GM19023 (cell line): ENCODE results near the gene TTC21A.
"Not testable (repeated sequence)": the region's sequence is repeated elsewhere in the genome, so short reads cannot be mapped to it uniquely, and the experiment has no call there.

Experiments
- ATAC-seq: cut with Tn5 transposase; IDR thresholded peaks from one replicate; pipeline ENCODE4 v1.9.1; 2021; ENCODE audit warnings: mild to moderate bottlenecking, moderate library complexity; ENCODE audit not compliant: unreplicated experiment

The TTC21A gene

DNA sequence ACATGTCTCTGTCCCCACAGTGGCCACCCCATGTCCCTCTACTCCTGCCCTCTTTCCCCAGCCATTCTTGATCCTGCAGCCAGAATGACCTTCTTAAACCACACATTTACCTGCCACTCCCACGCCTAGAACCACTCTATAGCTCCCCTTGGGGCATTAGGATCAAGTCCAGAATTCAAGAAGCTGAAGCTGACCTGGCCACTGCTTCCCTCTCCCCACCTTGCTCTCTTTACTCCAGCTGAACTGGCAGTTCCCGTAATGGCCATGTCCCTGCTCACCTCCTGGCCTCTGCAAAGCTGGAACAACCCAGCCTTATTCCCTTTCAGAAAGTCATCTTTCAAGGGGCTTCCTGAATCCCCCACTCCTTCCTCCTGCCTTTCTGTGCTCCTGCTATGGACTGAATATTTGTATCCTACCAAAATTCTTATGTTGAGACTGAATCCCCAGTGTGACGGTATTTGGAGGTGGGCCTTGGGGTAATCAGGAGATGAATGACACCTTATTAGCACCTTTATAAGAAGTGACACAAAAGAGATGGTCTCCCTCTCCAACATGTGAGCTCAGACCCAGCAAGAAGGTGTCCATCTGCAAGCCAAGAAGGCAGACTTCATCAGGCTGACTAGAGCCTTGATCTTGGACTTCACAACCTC lies 42.1 kb downstream of the TTC21A start:
- no peak for ATAC-seq

DNA sequence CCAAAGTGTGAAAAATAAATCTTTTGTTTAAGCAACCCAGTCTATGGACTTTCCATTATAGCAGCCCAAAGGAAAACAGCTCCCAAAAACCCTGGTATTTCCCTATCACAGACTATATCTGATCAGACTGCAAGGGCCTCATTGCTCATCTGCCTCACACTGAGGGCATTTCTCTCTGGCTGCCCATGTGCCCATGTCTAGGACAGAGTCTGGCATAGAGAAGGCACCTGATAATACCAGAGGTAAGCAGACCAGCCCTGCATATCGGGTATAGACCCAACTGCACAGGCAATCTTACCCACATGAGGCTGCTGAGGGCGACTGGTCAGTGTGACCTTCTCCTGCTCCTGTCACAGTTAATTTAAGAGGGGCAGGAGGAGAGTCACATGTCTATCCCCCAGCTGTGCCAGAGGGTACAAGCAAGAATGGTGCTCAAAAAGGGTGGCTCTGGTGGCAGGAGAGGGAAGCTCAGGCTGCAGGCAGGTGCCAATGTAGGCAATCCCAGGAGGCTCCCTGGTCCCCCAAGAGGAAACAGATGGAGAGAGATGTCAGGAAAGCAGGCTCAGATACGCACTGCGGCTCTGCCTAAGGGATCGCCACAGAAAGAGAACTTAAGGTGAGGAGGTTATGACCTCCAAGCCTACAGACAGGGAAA lies 42.8 kb downstream of the TTC21A start:
- no peak for ATAC-seq

DNA sequence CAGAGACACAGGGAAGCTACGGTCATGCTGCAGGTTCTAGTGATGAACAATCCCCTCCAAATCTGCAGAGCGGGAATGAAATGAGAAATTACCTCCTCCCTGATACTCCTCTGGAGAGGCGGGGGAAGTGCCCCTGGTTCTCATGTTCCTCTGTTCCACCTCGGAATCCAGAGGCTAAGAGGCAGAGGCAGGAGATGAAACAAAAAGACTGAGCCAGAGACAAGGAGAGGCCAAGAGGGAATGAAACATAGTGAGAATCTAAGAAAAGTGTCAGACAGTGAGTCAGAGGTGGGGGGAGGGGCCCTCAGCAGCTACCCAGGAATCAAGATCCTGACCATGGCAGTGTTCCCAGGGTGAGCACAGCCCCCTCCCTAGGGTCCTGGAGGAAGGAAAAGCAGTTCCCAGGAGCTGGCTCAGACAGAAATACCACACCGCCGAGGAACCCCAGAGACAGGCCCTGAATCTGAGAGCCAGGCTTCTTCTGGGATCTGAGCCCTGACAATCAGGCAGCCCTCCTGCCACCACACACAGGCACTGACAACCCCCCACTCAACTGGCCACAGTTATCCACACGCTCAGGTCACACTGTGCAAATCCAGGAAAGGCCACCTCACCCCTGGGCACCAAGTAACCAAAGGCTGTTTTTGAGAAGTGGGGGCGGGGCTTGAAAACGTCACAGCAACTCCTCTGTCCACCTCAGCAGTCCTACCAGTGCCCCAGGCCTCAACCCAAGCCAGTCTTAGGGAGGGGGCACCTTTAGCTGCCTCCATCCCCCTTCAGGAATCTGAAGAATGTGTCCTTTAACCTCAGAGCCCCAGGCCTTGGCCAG lies 43.5 kb downstream of the TTC21A start:
- ATAC-seq, result no peak

GRCh38 chr3:39153977-39154279 lies 46.4 kb downstream of the TTC21A start:
- no peak for ATAC-seq

GRCh38 chr3:39154280-39155021 lies 47.0 kb downstream of the TTC21A start:
- no peak for ATAC-seq

GRCh38 chr3:39156421-39156820 lies 48.9 kb downstream of the TTC21A start:
- no peak for ATAC-seq

DNA sequence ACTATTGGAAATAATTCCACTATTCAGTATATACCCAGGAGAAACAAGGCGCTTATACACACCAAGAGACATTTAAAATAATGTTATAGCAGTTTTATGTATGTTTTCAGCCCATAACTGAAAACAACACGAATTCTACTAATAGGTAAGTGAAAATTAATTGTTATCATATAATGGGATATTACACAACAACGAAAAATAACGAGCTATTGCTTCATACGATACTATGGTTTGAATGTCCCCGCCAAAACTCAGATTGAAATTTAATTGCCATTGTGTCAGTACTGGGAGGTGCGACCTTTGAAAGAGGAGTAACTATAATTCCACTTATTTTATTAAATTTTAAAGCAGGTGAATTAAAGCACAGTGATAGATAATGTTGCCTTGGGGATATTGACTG lies 49.9 kb downstream of the TTC21A start:
- no peak for ATAC-seq

GRCh38 chr3:39158148-39158715 lies 50.8 kb downstream of the TTC21A start:
- no peak for ATAC-seq

DNA sequence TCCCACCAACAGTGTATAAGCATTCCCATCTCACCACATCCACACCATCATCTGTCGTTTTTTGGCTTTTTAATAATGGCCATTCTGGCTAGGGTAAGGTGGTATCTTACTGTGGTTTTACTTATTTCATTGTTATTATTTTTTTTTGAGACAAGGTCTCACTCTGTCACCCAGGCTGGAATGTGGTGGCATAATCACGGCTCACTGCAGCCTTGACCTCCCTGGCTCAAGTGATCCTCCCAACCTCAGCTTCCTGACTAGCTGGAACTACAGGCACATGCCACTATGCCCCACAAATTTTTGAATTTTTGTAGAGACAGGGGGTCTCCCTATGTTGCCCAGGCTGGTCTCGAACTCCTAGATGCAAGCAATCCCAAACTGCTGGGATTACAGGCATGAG lies 56.9 kb downstream of the TTC21A start:
- no peak for ATAC-seq

DNA sequence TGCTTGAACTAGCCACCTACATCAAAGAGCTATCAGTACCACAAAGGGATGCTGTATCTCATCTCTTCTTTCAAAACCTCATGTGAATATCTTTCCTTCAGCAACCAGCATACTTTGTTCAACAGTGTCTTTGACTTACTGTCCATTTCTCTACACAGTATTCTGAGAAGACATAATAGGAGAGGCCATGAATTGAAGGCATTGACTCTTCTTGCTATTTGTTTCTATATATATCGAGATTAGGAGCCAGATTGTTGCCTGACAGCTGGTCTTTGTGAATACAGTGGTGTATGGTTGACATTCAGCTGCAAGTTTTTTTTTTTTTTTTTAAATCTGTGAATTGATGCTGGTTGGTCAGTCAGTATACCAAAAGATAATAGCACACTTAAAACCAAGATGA lies 58.0 kb downstream of the TTC21A start:
- no peak for ATAC-seq

- ATAC-seq, result no peak
Measured at GRCh38 chr3:39166134-39166710, 58.7 kb downstream of the TTC21A start.

GRCh38 chr3:39166932-39167532 lies 59.6 kb downstream of the TTC21A start:
- ATAC-seq, result no peak

- no peak for ATAC-seq
Measured at GRCh38 chr3:39168156-39168780, 60.8 kb downstream of the TTC21A start.

DNA sequence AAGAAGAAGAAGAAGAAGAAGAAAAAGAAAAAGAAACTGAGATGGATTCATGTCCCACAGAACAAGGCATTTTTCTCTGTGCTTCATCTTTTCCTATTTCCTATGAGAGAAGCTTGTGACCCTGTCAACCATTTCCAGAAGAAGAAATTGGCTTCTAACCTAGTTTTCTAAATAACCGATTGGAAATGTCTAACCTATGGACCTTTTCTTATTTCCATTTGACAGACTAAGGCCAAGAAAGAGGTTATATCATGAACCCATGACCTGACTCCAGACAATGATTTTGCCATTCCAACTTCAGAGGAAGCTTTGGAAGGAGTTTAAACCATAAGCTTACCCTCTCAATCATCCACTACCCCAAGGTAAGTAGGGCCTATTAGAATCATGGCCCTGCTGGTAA lies 62.2 kb downstream of the TTC21A start:
- ATAC-seq, result no peak

DNA sequence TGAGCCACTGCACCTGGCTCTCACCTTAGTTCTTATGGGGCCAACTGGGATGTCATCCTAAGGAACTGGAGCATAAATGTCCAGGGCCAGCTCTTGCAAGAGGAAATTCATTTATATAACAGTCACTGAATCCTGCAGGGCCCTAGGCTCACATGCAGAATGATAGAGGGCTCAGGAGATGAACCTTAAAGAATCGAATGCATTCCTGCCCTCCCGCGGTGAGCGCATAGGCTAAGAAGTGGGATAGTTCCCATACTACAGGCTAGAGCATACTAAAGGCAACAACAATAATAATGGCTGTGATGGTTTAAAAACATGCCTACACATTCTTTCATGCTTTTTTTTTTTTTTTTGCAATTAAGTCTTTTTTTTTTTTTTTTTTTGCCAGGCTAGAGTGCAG lies 63.0 kb downstream of the TTC21A start:
- ATAC-seq, result no peak

GRCh38 chr3:39170877-39171276 lies 63.4 kb downstream of the TTC21A start:
- not testable (repeated sequence) for ATAC-seq

GRCh38 chr3:39171860-39172259 lies 64.4 kb downstream of the TTC21A start:
- no peak for ATAC-seq

GRCh38 chr3:39173318-39174125 lies 66.0 kb downstream of the TTC21A start:
- ATAC-seq, result no peak
